ENCODE results near the gene CCDC85A.

GRCh38 chr2:56179931-56180330 lies 3.9 kb upstream of the CCDC85A start:
- TF ChIP-seq GABPA (IDR thresholded peaks at IDR 0.05; ENCODE audit: borderline replicate concordance, insufficient read depth, low read length) (no peak), POLR2A (IDR thresholded peaks at IDR 0.05; ENCODE audit: control extremely low read depth in 1 of 2, low read depth in 2 of 2, low read length in 2 of 2) (no peak)
- TF ChIP-seq, protein P1, sequence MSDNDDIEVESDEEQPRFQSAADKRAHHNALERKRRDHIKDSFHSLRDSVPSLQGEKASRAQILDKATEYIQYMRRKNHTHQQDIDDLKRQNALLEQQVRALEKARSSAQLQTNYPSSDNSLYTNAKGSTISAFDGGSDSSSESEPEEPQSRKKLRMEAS (IDR thresholded peaks at IDR 0.05), result no peak
- TF ChIP-seq, protein P2, sequence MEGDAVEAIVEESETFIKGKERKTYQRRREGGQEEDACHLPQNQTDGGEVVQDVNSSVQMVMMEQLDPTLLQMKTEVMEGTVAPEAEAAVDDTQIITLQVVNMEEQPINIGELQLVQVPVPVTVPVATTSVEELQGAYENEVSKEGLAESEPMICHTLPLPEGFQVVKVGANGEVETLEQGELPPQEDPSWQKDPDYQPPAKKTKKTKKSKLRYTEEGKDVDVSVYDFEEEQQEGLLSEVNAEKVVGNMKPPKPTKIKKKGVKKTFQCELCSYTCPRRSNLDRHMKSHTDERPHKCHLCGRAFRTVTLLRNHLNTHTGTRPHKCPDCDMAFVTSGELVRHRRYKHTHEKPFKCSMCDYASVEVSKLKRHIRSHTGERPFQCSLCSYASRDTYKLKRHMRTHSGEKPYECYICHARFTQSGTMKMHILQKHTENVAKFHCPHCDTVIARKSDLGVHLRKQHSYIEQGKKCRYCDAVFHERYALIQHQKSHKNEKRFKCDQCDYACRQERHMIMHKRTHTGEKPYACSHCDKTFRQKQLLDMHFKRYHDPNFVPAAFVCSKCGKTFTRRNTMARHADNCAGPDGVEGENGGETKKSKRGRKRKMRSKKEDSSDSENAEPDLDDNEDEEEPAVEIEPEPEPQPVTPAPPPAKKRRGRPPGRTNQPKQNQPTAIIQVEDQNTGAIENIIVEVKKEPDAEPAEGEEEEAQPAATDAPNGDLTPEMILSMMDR (IDR thresholded peaks at IDR 0.05; ENCODE audit: control extremely low read depth in 1 of 3, insufficient read depth in 1 of 3, low read depth in 1 of 3, low read length in 3 of 3), result no peak
- TF ChIP-seq, protein P3, sequence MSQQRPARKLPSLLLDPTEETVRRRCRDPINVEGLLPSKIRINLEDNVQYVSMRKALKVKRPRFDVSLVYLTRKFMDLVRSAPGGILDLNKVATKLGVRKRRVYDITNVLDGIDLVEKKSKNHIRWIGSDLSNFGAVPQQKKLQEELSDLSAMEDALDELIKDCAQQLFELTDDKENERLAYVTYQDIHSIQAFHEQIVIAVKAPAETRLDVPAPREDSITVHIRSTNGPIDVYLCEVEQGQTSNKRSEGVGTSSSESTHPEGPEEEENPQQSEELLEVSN (IDR thresholded peaks at IDR 0.05), result no peak

All from H1 (cell line).